ENCODE results near the gene HAPLN3. TPM values are rescaled to one million over a fixed set of nuclear protein-coding genes. Genes with fewer than 3 reads are reported as not detected.

The HAPLN3 gene
- total RNA-seq, 6 experiments from 2014 or later: 0.12 to 1.2 (median 0.25) TPM; not detected in 1

DNA sequence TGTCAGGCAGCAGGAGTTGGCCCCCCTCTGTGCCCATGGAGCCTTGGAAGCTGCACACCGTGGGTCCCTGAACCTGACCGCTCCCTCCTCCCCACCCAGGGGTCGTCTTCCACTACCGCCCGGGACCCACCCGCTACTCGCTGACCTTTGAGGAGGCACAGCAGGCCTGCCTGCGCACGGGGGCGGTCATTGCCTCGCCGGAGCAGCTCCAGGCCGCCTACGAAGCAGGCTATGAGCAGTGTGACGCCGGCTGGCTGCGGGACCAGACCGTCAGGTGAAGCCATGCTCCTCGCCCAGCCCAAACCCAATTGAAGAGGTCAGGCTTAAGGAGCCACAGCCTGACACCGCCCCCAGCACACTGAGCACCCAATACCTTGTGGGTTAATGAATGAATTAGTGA, 48.2 kb downstream of the HAPLN3 start:
- no CpG with 5 or more reads among the region's 20 CpGs for WGBS (ENCODE audit: insufficient coverage, low coverage, low lambda C conversion rate, missing lambda C conversion rate)

DNA sequence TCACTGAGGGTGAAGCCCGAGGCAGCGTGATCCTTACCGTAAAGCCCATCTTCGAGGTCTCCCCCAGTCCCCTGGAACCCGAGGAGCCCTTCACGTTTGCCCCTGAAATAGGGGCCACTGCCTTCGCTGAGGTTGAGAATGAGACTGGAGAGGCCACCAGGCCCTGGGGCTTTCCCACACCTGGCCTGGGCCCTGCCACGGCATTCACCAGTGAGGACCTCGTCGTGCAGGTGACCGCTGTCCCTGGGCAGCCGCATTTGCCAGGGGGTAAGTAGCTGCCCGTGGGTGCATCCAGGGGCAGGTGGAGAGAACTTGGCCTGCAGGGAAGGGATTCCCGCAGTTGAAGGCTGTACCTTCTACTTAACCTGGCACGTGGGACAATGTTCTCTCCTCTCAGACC, 49.7 kb downstream of the HAPLN3 start:
- Histone ChIP-seq H3K9me3 (no peaks in the 10 kb centered on the region), H3K27me3 (no peaks in the 10 kb centered on the region), H3K27ac (no peak overlapping the region), H3K36me3 (no peaks in the 10 kb centered on the region), H3K4me1 (no peaks in the 10 kb centered on the region), H3K4me3 (no peak overlapping the region)
- no peak for ATAC-seq
- no peak for TF ChIP-seq POLR2A (IDR thresholded peaks at IDR 0.05)
- TF ChIP-seq, protein P1, sequence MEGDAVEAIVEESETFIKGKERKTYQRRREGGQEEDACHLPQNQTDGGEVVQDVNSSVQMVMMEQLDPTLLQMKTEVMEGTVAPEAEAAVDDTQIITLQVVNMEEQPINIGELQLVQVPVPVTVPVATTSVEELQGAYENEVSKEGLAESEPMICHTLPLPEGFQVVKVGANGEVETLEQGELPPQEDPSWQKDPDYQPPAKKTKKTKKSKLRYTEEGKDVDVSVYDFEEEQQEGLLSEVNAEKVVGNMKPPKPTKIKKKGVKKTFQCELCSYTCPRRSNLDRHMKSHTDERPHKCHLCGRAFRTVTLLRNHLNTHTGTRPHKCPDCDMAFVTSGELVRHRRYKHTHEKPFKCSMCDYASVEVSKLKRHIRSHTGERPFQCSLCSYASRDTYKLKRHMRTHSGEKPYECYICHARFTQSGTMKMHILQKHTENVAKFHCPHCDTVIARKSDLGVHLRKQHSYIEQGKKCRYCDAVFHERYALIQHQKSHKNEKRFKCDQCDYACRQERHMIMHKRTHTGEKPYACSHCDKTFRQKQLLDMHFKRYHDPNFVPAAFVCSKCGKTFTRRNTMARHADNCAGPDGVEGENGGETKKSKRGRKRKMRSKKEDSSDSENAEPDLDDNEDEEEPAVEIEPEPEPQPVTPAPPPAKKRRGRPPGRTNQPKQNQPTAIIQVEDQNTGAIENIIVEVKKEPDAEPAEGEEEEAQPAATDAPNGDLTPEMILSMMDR (IDR thresholded peaks at IDR 0.05): no peak
- whole genome bisulfite sequencing (ENCODE audit: insufficient coverage, low coverage, low lambda C conversion rate, missing lambda C conversion rate): 75% methylated on average over 4 of the region's 15 CpGs
- intact Hi-C loops (cut with DNase I): no loop called here
- DNase-seq: no peak

More for the DNA sequence above, 48.2 kb downstream of the HAPLN3 start:
- H3K4me1 ChIP-seq: no peaks in the 10 kb centered on the region
- no peak overlapping the region for H3K27ac ChIP-seq
- intact Hi-C loops (cut with DNase I): no loop called here
- no peak overlapping the region for H3K4me3 ChIP-seq
- no peak for ATAC-seq
- H3K36me3 ChIP-seq: no peaks in the 10 kb centered on the region
- H3K9me3 ChIP-seq: no peaks in the 10 kb centered on the region
- DNase-seq: no peak
- TF ChIP-seq, protein P1 (IDR thresholded peaks at IDR 0.05): no peak
- TF ChIP-seq POLR2A (IDR thresholded peaks at IDR 0.05): no peak
- no peaks in the 10 kb centered on the region for H3K27me3 ChIP-seq

DNA sequence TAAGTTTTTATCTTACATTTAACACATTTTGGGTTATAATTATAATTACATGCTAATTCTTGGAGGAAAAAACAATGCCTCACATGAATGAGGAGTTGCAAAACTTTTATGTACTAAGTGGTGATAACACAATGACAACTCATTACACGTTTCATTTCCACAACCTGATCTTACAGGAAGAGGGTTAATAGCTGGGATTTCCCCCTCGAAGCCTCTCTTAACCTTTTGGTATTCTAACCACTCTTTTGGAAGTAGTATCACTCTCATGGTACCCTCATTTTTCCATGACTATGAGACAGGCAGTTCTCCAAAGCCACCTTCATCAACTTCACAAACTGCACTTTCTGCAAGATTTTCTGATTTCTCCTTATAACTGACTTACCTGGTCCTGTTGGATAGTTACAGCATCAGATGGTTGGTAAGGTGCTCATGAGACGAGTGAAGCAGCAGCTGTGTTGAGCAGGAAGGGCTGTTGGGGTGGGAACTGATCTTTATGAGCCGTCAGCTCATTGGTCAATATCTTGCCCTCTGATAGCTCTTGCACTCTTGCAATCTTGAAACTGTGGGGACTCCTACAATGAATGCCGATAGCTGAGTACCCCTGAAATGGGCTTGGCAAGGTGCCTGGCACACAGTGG, 50.5 kb downstream of the HAPLN3 start:
- WGBS (ENCODE audit: insufficient coverage, low coverage, low lambda C conversion rate, missing lambda C conversion rate): 32% methylated on average over 5 of the region's 5 CpGs
- H3K27me3 ChIP-seq: no peaks in the 10 kb centered on the region
- H3K36me3 ChIP-seq: no peaks in the 10 kb centered on the region
- H3K4me1 ChIP-seq: no peaks in the 10 kb centered on the region
- no peak for TF ChIP-seq POLR2A (IDR thresholded peaks at IDR 0.05)
- TF ChIP-seq, protein P1 (IDR thresholded peaks at IDR 0.05): no peak
- ATAC-seq (no peak), DNase-seq (no peak)
- no peak overlapping the region for H3K4me3 ChIP-seq
- intact Hi-C loops (cut with DNase I): no loop called here
- no peaks in the 10 kb centered on the region for H3K9me3 ChIP-seq
- H3K27ac ChIP-seq: no peak overlapping the region

DNA sequence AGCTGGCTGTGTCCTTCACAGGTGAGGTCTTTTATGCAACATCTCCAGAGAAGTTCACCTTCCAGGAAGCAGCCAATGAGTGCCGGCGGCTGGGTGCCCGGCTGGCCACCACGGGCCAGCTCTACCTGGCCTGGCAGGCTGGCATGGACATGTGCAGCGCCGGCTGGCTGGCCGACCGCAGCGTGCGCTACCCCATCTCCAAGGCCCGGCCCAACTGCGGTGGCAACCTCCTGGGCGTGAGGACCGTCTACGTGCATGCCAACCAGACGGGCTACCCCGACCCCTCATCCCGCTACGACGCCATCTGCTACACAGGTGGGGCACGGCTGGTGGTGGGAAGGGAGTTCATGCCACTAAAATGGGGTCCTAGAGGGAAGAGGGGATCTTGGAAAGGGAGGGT, 52.0 kb downstream of the HAPLN3 start:
- intact Hi-C loops (cut with DNase I): no loop called here
- ATAC-seq: no peak
- no peaks in the 10 kb centered on the region for H3K9me3 ChIP-seq
- no peak overlapping the region for H3K4me3 ChIP-seq
- DNase-seq: no peak
- WGBS (ENCODE audit: insufficient coverage, low coverage, low lambda C conversion rate, missing lambda C conversion rate): no CpG with 5 or more reads among the region's 21 CpGs
- H3K36me3 ChIP-seq: no peaks in the 10 kb centered on the region
- H3K4me1 ChIP-seq: no peaks in the 10 kb centered on the region
- H3K27ac ChIP-seq: no peak overlapping the region
- TF ChIP-seq, protein P1 (IDR thresholded peaks at IDR 0.05): no peak
- no peak for TF ChIP-seq POLR2A (IDR thresholded peaks at IDR 0.05)
- H3K27me3 ChIP-seq: no peaks in the 10 kb centered on the region
